B cell (primary cell): ENCODE data around the gene CHST3. TPM values are rescaled to one million over a fixed set of nuclear protein-coding genes. Genes with fewer than 3 reads are reported as not detected.

ENCODE experiments used
- ATAC-seq: fragments of 200-7000 bp; cut with Tn5 transposase; one replicate; pipeline ENCODE4 v1.10.0; 2021; ENCODE audit warnings: low read depth, mild to moderate bottlenecking, moderate number of reproducible peaks, moderate library complexity
- CTCF ChIA-PET: fragments of 350-600 bp; sonication (Branson Sonifier 250); formaldehyde crosslinking; loops from one replicate; lab custom pipeline; 2021; ENCODE audit warnings: antibody characterized with exemption, inconsistent platforms; lab: Charles Lee
- POLR2A ChIA-PET: fragments of 350-600 bp; sonication (Branson Sonifier 250); formaldehyde crosslinking; loops from one replicate; lab custom pipeline; 2021; ENCODE audit warnings: antibody characterized with exemption; lab: Charles Lee
- DNase-seq: peaks from one replicate; pipeline ENCODE4 v3.0.0; 2013
- H2AFZ ChIP-seq: 2 replicates; pipeline ENCODE4 v1.6.1; 2012; ENCODE audit warnings: mild to moderate bottlenecking, low read depth, low read length; ENCODE audit not compliant: insufficient read depth, poor library complexity, severe bottlenecking
- H3K27ac ChIP-seq, 2 donors: 1 replicate in 1 of 2; 2 replicates in 1 of 2; pipeline ENCODE4 v1.5.1; 2012 to 2013; ENCODE audit warnings: low read length in 2 of 2, mild to moderate bottlenecking in 2 of 2, moderate library complexity in 1 of 2
- H3K27me3 ChIP-seq, 4 experiments: fragments of 200-600 bp in 1 of 4; sonication (generic) in 1 of 4; replicated peaks in 1 of 4; 1 replicate in 2 of 4; 2 replicates in 2 of 4; pipeline versions ENCODE4 v1.6.1 to v1.7.0; 2013 to 2016; ENCODE audit warnings: low read length in 3 of 4, mild to moderate bottlenecking in 2 of 4, mixed read lengths in 1 of 4, moderate library complexity in 1 of 4; ENCODE audit not compliant: insufficient read depth in 4 of 4, control insufficient read depth in 3 of 4; ENCODE audit errors: control extremely low read depth in 1 of 4
- H3K36me3 ChIP-seq, 2 experiments: replicated peaks in 1 of 2; 1 replicate in 1 of 2; 2 replicates in 1 of 2; pipeline versions ENCODE4 v1.6.1 to v1.7.1; 2013; ENCODE audit warnings: low read length in 1 of 2; ENCODE audit not compliant: insufficient read depth in 2 of 2, control insufficient read depth in 1 of 2; ENCODE audit errors: control extremely low read depth in 1 of 2, extremely low read depth in 1 of 2
- H3K4me1 ChIP-seq, 2 donors: fragments of 200-600 bp in 1 of 2; sonication (generic) in 1 of 2; 1 replicate in 1 of 2; 2 replicates in 1 of 2; pipeline versions ENCODE4 v1.5.1 to v1.6.1; 2013 to 2017; ENCODE audit warnings: low read length in 2 of 2; ENCODE audit not compliant: control insufficient read depth in 2 of 2, insufficient read depth in 2 of 2
- H3K4me2 ChIP-seq: replicated peaks from 2 replicates; pipeline ENCODE3; 2012; ENCODE audit warnings: mild to moderate bottlenecking, low read depth, low read length; ENCODE audit not compliant: poor library complexity, severe bottlenecking
- H3K4me3 ChIP-seq, 5 experiments: fragments of 200-600 bp in 1 of 5; sonication (generic) in 1 of 5; 1 replicate in 3 of 5; 2 replicates in 2 of 5; pipeline versions ENCODE4 v1.5.1 to v1.7.0; 2011 to 2016; ENCODE audit warnings: low read length in 4 of 5, mild to moderate bottlenecking in 4 of 5, low read depth in 2 of 5, control low read depth in 1 of 5, moderate library complexity in 1 of 5; ENCODE audit not compliant: insufficient read depth in 1 of 5; ENCODE audit errors: control extremely low read depth in 1 of 5, extremely low read depth in 1 of 5
- H3K79me2 ChIP-seq: fragments of 200-600 bp; sonication (generic); one replicate; pipeline ENCODE4 v1.6.0; 2016; ENCODE audit warnings: low read length; ENCODE audit not compliant: control insufficient read depth, insufficient read depth
- H3K9ac ChIP-seq: fragments of 200-600 bp; sonication (generic); 2 replicates; pipeline ENCODE4 v1.6.1; 2017; ENCODE audit warnings: mild to moderate bottlenecking, low read length, moderate library complexity
- H3K9me3 ChIP-seq, 3 donors: one replicate each; pipeline versions ENCODE4 v1.6.1 to v1.7.1; 2013; ENCODE audit warnings: low read length in 2 of 3; ENCODE audit not compliant: control insufficient read depth in 2 of 3, insufficient read depth in 1 of 3; ENCODE audit errors: control extremely low read depth in 1 of 3
- H4K20me1 ChIP-seq: 2 replicates; pipeline ENCODE4 v1.6.0; 2012; ENCODE audit warnings: mild to moderate bottlenecking, low read length; ENCODE audit not compliant: insufficient read depth, control insufficient read depth, poor library complexity, severe bottlenecking
- H3K27ac Mint-ChIP-seq: one replicate; pipeline ENCODE4 v1.8.0; 2021; ENCODE audit warnings: mixed read lengths
- H3K27me3 Mint-ChIP-seq: one replicate; pipeline ENCODE4 v1.8.0; 2021; ENCODE audit warnings: mixed read lengths
- H3K4me1 Mint-ChIP-seq: one replicate; pipeline ENCODE4 v1.8.0; 2021; ENCODE audit warnings: mixed read lengths
- H3K4me3 Mint-ChIP-seq: one replicate; pipeline ENCODE4 v1.8.0; 2021; ENCODE audit warnings: mixed read lengths
- H3K9me3 Mint-ChIP-seq: one replicate; pipeline ENCODE4 v1.8.0; 2022; ENCODE audit warnings: mixed read lengths; ENCODE audit not compliant: insufficient read depth
- CTCF ChIP-seq: fragments of 200-600 bp; IDR thresholded peaks from one replicate; pipeline ENCODE4 v1.8.0; 2022; ENCODE audit warnings: antibody characterized with exemption, mild to moderate bottlenecking
- EZH2 ChIP-seq: IDR thresholded peaks from 2 replicates; pipeline ENCODE4 v1.6.1; 2012; ENCODE audit warnings: borderline replicate concordance, low read depth, mild to moderate bottlenecking, moderate library complexity, low read length; ENCODE audit not compliant: insufficient read depth, poor library complexity, severe bottlenecking
- WGBS: methylation state at CpG from one replicate; pipeline ENCODE4 v1.1.5; 2013; ENCODE audit warnings: missing lambda C conversion rate; ENCODE audit not compliant: insufficient coverage; 5-methylcytosine and 5-hydroxymethylcytosine counted together
- intact Hi-C: fragments of 100-400 bp; cut with micrococcal nuclease; formaldehyde crosslinking; loops from one replicate; pipeline ENCODE4 v1.10.0; 2022
- polyA plus RNA-seq: library from polyadenylated mRNA; depleted of rRNA; stranded (reverse); fragments of >200 nt; gene quantifications from 2 replicates; pipeline ENCODE4 v1.2.3, GENCODE V29; 2012
- total RNA-seq, 2 donors: library from RNA; stranded (reverse); fragments of 120-200 nt in 1 of 2; gene quantifications; 1 replicate in 1 of 2; 2 replicates in 1 of 2; pipeline versions ENCODE4 v1.2.3 to v1.2.4, GENCODE V29; 2013 to 2022

Gene CHST3
- total and polyA plus RNA-seq, 2 donors (not counting 1 experiment from before 2014, with no cell fraction given), result 0.01 TPM; not detected in 1

- 100% methylated on average over 1 of the region's 5 CpGs for WGBS
- Histone ChIP-seq H3K36me3 (no peaks in the 10 kb centered on the region), H3K4me2 (no peak overlapping the region), H3K4me3 (no peak overlapping the region), H4K20me1 (no peaks in the 10 kb centered on the region), H3K9me3 (no peaks in the 10 kb centered on the region), H3K79me2 (no peaks in the 10 kb centered on the region), H3K4me1 (no peaks in the 10 kb centered on the region), H2AFZ (no peak overlapping the region), H3K27me3 (peaks cover 0 to 5% (median 2%) of the 10 kb centered on the region in 4 experiments), H3K27ac (no peak overlapping the region), H3K9ac (no peak overlapping the region)
- peaks cover 15% of the 10 kb centered on the region for H3K27me3 Mint-ChIP-seq
- no peak overlapping the region for H3K27ac Mint-ChIP-seq
- POLR2A ChIA-PET, result no interaction called here
- CTCF ChIA-PET, result interaction anchor here (0.6 kb wide), 1 partner anchor 12 kb away, joined by 3 read pairs; no protein-coding TSS in a partner anchor
- H3K4me1 Mint-ChIP-seq, result peaks cover 4% of the 10 kb centered on the region
- intact Hi-C loops, result no loop called here
- no peak for ATAC-seq
- no peak for DNase-seq
- TF ChIP-seq CTCF (no peak), EZH2 (no peak)
- no peak overlapping the region for H3K4me3 Mint-ChIP-seq
- peaks cover 3% of the 10 kb centered on the region for H3K9me3 Mint-ChIP-seq
These were observed 61.6 kb downstream of the CHST3 start for GRCh38 chr10:72025832-72026231.

GRCh38 chr10:72026278-72027111, 62.3 kb downstream of the CHST3 start:
- DNase-seq (no peak), ATAC-seq (no peak)
- Mint-ChIP-seq H3K27me3 (peaks cover 13% of the 10 kb centered on the region), H3K4me1 (no peaks in the 10 kb centered on the region), H3K9me3 (no peaks in the 10 kb centered on the region), H3K27ac (no peak overlapping the region), H3K4me3 (no peak overlapping the region)
- peaks cover 0 to 11% (median 2%) of the 10 kb centered on the region in 4 experiments for H3K27me3 ChIP-seq
- CTCF ChIA-PET, result no interaction called here
- no peak overlapping the region for H3K4me2 ChIP-seq
- no peaks in the 10 kb centered on the region for H3K79me2 ChIP-seq
- POLR2A ChIA-PET, result no interaction called here
- H2AFZ ChIP-seq, result no peak overlapping the region
- no peaks in the 10 kb centered on the region for H4K20me1 ChIP-seq
- 89% methylated on average over 11 of the region's 14 CpGs for WGBS
- no peaks in the 10 kb centered on the region for H3K36me3 ChIP-seq
- intact Hi-C loops, result no loop called here
- no peaks in the 10 kb centered on the region for H3K9me3 ChIP-seq
- H3K4me1 ChIP-seq, result no peaks in the 10 kb centered on the region
- no peak for TF ChIP-seq CTCF
- H3K4me3 ChIP-seq, result no peak overlapping the region
- H3K9ac ChIP-seq, result no peak overlapping the region
- H3K27ac ChIP-seq, result no peak overlapping the region
